CD4-positive, alpha-beta T cell treated with Interleukin-1 beta for 1 hour (primary cell): ENCODE measurements around the gene OSBPL8.

ENCODE experiments used
- DNase-seq, 2 donors: peaks; one replicate each; pipeline ENCODE4 v3.0.0-alpha.2; 2020 to 2022

The OSBPL8 gene

DNA sequence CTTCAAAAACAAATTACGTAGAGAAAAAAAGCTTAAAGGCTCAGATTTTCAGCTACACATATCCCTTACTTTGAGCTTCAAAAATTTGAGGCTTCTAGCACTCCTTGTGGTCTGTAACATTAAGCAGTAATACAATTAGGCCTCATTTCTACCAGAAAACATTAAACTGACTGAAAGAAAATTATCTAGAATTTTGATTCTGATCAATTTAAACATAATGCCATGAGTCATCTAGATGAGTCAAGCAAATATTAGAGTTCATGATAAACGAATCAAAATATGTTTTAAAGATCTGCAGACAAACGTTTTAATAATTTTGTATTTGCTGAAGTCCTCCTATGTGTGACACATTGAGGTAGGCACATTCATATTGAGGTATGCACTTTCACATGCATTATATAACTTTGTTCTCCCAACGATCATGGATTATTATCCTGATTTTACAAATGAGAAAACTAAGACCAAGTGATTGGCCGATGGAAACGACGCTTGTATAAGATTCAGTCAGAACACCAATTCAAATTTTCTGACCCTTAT lies 4.3 kb downstream of the OSBPL8 start:
- DNase-seq: no peak

DNA sequence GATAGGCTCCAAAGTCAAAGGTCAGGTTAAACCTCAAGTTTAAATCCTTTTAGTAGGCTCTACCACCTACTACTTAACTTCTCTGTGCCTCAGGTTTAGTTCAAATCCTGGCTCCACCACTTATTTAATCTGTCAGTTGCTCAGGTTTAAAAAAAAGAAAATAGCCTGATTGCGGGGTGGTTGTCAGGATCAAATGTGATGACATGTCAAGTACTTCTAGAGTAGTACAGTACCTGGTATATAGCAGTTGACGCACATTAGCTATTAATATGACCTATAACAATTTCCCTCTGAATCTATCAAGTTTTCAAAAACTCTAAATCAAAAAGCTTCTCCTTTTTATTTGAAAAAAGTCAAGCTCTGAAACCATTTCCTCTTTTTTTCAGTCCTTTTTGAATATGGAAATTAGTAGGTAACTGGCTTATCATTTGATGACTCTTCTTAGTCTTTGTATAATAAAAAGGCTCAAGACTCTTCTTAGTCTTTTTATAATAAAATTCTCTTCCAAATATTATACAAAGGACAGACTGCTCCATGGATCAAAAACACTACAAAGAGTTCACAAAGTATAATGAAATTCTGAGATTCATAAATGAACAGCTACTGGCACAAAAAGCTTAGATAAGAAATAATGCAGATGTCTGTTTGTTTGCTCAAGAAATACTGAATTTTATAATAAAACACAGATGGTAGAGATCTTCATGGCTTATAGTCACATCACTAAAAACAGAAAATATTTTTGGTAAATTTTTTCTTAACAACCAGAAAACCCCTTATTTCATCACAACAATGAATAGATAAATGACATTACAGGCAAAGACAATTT lies 5.0 kb downstream of the OSBPL8 start:
- no peak for DNase-seq

DNA sequence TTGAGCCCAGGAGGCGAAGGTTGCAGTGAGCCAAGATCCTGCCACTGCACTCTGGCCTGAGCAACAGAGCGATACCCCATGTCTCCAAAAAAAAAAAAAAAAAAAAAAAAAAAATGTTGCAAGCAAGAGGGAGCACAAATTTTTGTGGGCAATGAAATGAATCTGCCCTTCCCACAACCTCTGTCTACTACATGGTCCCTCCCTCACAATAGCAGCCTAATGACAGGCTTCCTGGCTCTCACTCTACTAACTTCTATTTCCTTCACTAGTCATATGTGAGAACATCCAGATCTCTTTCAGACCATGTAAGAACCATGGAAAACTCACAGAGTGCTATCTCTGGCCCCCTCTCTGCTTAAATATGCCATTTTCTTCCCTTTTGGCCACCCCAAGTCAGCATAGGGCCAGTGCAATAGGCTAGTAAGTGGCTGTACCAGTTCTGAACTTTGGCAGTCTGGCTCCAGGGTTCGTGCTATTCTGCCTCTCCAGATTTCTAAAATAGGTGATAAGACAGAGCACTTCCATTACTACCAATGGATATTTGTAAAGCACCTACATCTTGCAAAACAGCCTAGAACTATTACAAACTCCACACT lies 7.1 kb downstream of the OSBPL8 start:
- no peak for DNase-seq

DNA sequence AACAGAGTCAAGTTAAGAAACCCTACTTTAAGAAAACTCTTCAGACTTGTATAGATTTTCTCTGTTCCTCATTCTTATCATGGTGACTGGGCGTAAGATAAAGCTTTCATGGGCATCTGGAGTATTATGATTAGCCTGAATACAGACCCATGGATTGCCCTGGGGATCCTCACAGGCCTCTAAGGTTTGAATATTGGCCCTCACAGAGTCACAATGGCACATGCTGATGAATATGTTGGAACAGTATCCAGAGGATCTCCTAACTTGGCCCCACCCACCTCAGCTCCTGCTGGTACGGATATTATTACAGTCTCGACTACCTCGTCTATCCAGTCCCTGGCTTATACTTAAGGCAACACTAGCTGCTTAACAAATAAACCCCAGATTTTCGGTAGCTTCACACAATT lies 8.1 kb downstream of the OSBPL8 start:
- no peak for DNase-seq

DNA sequence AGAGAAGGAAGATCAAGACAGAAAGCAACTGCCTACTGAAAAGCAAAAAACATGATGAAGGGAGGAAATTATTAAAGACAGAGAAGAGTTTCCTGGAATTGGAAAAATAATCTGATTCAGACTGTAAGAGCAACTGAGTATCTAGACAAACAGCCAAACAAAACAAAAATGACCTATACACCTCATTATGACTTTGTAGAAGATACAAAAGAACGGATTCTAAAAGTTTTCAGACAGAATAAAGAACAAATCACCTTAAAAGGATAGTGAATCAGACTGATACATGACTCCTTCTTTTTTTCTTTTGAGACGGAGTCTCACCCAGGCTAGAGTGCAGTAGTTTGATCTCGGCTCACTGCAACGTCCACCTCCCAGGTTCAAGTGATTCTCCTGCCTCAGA lies 10.4 kb downstream of the OSBPL8 start:
- no peak for DNase-seq

DNA sequence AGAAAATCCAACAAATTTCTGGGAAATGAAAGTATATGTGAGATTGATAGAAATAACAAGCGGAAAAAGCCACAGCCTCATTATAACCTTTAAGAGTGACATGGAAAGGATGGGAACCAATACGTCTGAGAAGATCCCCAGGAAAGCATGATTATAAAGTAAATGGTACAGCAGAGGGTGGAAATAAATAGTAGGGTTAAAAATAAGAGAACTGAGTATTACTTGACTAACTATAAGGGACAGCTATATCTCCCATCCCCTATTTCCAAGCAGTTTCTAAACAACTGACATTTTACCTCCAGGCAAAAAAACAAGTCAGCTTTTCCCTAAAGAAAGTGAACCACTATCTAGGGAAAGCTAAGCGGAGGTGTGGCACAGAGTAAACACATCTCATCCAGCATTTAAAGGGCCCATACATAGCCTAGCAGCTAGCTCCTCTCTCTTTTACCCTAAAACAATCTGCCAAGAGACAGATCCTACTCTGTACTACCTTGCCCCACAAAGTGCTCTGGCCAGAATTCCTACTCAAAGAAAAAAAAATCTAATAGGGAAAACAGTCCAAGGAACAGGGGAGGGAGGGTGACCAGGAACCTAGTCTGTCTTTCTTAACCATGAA lies 11.2 kb downstream of the OSBPL8 start:
- no peak for DNase-seq

DNA sequence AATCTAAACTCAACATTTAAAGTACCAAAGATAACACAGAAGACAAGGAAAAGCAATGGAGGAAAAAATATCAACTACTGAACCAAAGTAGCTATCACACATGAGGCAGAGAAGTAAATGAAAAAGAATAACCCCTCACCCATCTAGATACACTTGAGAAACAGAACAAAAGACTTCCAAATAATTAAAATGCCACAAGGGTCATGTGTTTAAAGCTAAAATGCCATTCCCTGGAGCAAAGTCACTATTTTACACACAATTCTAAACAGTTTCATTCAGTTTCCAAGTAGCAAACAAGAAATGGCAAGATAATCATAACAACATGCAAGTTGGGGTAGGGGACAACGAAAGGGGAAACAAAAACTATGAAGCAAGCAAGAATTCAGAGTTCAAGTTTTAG lies 12.0 kb downstream of the OSBPL8 start:
- no peak for DNase-seq

DNA sequence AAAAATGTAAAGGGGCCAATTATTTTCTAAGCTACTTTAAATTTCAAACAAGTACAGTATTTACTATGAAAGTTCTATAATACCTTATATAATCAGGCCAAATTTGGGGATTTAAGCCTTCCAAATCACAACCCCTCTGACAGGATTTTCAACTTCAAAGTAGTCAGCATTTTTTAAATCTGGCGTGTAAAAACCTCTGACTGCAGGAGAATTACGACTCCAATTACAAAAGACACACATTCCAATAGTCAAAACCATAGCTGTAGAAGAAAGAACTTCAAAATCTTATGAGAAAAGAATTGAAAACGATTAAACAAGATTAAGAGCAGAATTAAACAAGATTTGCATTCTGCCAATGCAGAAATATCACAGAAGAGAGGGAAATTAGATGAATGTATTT lies 12.7 kb downstream of the OSBPL8 start:
- no peak for DNase-seq

DNA sequence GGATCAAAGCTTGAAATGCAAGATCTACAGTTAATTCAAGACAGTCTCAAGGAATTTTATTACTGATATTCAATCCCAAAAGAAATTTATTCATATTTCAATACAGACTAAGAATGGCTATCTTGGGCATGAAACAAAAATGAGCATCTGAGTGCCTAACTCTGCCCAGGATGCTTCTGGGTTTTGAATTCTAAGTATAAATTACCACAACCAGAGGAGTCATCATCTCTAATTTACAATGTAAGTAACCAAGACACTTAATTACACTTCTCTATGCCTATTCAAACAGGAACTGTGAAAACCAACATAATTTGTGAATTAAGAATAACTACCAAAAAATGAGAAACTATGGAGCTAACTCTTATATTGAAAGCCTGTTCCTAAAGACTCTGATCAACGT lies 14.1 kb downstream of the OSBPL8 start:
- DNase-seq: no peak

DNA sequence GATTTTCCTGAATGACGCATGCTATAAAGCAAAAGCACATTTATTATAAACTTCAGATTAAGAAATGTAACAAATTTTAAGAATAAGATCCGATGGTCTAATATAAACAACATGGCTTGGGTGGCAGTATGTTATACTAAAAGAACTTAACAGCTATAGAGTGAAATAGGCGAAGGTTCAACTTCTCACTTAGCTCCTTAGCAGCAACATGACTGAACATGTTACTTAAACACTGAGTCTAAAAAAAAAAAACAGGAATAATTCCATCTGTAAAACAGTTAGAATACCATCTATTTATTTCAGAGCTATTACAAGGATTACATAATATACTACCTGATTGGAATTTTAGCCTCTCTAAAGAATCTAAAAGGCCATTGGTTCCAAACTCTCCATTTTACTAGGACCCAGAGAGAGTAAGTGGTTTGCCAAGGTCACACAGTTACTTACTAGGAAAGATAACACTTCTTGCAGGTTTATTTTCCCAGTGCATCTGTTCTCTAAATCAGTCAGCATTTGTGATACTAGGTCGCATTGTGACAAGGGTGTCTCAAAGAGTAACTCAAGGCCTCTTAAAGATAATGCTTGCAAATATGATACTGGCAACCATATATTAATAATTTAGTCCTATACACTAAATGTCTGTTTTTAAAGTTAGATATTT lies 14.8 kb downstream of the OSBPL8 start:
- no peak for DNase-seq

DNA sequence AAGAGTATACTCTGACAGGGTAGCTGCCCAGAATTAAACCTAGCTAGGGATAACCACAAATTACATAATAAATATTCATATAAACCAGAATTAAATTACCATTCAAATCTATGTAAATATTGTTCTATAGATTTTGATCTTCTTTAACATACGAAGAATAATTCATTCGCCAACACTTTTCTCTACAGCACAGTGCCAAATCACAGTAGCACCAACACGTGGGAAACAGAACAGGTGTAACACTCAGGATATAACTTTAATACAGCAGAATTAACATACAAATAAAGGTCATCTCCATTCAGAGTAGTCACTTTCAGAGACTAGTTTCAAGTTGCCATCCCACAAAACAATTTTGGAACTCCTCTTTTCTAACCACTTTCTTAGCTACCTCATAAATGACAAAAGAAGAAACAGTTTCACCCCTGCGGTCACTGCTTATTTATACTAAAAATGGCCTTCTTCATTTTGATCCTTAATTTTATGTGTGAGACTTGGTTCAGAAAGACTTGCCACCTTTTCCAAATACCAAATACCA lies 15.7 kb downstream of the OSBPL8 start:
- DNase-seq: no peak

DNA sequence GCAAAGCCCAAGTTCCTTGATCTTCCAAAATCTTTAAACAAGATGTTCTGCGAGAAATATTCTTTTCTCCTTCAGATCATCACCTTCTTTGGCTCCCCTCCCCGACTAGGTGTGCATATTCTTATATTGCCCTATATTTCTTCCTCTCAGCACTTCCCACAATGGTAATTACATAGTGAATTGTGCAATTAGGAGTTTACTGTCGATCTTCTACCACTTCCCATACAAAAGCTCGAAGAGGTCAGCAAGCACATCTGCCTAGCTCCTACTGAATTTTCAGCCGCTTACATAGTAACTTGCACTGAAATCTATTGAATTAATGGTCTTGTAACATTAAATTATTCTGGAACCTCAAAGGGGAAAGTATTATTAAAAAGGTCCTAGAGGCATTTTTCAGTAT lies 16.7 kb downstream of the OSBPL8 start:
- no peak for DNase-seq

DNA sequence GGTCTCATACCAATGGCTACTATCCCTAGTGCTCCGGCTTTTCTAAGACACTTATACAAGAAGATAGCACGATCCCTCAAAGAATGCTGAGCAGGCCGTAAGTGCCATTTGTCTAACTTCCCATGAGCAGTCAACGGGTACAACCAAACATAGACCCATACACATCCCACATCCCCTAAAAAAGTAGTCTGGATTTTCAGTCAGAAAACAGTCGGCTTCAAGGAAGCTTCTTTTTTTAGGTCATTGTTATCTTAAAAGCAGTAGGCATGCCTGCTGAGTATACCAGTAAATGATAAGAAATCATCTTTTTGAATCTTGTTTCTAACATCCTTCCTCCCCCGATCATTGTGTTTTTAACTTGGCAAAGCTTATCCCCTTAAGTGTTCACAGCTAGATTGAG lies 19.8 kb downstream of the OSBPL8 start:
- no peak for DNase-seq

DNA sequence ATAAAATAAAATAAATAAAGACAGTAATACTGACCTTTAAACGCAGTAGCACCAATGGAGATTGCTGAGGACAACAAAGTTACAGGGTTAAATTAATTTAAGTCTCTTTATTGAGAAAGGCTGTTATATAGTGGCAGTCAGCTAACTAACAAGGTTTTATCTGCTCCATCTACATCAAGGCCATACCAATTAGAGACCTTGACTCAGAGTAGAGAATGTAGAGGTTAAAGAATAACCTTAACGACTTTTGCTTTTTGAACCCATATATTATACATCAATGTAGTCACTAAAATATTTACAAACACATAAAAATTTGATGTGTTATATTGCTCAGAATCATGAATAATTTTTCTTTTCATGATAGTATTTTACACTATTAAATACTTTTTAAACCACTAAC lies 21.6 kb downstream of the OSBPL8 start:
- no peak for DNase-seq

DNA sequence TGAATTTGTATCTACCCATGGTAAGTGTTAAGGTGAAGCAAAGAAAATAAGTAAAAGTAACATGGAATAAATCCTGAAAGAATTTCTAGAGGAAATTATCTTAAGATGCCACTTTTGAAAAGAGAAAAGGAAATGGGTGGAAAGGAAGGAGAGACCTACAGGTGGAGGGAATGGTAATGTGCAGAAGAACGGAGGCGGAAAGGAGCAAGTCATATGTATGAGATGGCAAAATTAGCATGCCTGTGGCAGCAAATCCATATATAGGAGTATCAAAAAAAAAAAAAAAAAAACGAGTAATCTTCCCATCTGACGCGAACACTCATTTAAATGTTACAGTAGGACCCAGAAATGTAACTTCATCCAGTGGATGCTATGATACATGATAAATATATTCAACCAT lies 23.0 kb downstream of the OSBPL8 start:
- no peak for DNase-seq

DNA sequence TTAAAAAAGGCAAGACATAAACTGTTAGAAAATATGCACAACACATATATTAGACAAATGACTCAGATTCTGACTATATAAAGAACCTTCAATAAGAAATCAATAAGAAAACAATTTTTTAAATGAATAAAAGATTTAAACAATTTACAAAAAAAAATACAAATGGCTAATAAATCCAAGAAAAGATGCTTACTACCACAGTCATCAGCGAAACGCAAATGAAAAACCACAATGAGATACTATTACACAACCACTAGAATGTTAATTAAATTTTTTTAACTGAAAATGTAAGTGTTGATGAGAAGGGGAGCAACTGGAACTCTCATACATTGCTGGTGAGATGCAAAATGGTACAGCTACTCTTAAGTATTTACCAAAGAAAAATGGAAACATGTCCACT lies 24.4 kb downstream of the OSBPL8 start:
- DNase-seq: no peak

DNA sequence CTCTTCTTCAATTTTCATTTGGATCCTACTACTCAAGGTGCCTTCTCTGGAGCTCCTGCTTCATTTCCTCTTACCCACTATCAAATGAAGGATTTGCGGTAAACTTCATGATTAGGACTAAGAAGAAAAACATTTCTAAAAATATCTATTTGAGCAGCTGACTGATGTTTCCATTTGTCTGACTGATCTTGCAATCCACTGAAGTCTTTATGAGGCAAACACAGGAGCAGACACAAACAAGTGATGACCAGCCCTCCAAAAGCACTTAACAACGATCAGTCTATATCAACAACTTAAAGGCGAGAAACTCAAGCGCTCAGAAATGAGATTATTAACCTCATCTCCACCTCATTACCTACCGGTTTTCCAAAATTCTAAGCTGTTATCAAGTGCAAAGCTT lies 26.2 kb downstream of the OSBPL8 start:
- DNase-seq: no peak

DNA sequence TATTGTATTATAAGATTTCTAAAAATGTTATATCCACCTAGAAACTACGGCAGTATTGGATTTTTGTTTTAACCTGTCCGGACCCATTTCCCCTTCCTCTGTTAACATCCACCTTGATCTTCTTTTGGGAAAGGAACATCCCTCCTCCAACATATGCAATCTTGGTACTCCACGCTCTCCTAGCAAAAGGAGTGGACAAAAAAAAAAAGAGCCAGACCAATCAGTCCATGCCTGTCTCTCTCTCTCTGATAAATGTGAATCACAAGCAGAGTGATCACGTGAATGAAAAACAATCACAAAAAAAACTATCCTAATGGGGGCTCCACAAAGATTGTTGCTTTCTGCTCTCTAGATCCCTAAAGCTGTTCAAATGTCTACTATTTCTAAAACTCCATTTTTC lies 27.1 kb downstream of the OSBPL8 start:
- no peak for DNase-seq

DNA sequence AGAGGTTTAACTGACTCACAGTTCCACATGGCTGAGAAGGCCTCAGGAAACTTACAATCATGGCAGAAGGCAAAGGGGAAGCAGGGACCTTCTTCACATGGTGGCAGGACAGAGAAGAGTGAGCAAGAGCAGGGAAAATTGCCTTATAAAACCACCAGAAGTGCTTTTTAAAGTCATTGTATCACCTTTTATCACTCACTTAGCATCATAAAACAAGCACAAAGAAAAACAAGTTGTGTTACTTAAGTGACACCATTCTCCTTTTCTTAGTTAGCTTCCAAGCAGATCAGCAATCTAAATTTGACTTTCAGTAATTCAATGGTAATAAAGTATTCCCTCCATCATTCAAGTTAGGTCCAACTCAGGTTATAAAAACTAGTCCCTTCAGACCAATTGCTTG lies 28.5 kb downstream of the OSBPL8 start:
- no peak for DNase-seq

DNA sequence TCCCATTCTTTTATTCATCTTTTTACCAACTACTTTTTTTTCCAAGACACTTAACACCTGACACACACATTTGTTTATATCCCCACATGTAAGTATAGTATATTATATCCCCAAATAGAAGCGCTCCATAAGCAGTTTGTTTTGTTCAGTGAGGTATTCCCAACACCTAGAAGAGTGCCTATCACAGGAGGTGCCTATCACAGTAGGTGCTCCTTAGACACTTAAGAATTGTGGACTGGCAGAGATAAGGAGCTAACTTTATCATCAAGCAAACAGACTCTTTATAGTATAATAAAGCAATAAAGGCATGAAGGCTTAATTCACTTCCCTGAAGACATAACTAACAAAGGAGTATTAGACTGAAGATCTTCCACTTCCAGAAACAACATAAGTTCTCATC lies 29.1 kb downstream of the OSBPL8 start:
- DNase-seq: no peak

DNA sequence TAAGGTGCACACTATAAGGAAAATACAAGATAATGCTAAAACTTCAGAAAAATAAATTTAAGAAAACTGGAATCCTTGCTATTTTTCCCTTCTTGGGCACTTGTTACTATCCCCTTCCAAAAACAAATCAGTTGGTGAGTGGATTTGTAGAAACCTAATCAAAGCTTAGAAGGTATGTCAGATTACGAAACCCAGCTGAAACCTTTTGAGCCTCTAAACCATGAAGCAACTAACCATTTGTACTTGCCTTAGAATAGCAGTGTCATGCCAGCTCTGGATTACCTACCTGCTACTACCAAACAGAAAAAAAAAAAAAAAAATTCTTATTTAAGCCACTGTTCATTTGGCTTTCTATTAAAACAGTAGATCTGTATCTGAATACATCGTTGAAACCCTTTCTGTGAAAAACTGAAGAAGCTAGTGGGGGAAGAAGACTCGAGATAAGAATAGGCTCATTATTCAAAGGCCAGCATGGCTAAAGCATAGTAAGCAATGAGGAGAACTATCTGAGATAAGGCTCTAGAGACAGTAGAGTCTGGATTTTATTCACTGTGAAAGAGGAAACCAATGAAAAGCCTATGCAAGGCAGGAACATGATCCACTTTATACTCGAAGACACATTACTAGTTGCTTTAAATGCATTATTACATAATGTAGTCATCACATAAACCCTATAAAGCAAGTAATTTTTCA lies 30.2 kb downstream of the OSBPL8 start:
- no peak for DNase-seq

DNA sequence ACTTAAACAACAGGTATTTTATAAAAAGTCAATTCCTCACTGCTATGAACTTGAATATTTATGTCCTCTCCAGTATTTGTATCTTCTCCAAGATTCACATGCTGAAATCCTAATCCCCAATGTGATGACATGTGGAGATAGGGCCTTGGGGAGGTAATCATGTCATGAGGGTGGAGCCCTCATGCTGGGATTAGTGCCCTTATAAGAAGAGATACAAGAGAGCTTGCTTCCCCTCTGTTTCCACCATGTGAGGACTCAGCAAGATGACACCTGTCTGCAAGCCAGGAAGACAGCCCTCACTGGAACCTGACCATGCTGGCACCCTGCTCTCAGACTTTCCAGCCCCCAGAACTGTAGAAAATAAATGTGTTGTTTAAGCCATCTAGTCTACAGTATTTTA lies 36.2 kb downstream of the OSBPL8 start:
- DNase-seq: no peak

DNA sequence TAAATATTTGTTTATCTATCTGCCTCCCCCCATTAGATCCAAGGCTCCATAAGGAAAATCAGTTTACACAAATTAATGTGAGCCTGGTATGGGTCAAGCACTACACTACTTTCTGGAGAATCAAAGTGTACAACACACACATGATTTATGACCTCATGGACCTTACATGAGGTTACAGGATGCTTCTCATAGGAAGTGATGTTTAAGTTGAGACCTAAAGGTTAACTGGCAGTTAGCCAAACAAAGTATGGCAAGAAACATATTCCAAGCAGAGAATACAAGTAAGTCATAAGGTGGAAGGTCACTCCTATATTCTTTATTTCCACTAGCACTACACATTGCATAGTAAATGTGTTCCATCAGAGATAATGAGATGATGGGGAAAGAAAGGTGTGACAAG lies 39.2 kb downstream of the OSBPL8 start:
- DNase-seq: no peak
